Keratinocyte (primary cell): ENCODE measurements around the gene KRTAP10-7. TPM values are rescaled to one million over a fixed set of nuclear protein-coding genes. Genes with fewer than 3 reads are reported as not detected.
A peak's percentile ranks its signal among the peaks of the same experiment; 100 is the strongest.
"Not testable (repeated sequence)": the region's sequence is repeated elsewhere in the genome, so short reads cannot be mapped to it uniquely, and the experiment has no call there.

Experiments used
- DNase-seq: peaks from one replicate; pipeline ENCODE4 v3.0.0-alpha.2; 2011; ENCODE audit warnings: low read depth, missing footprints, low spot score
- FAIRE-seq: peaks from 2 replicates; lab custom pipeline; 2011; peaks lifted over from hg19 to GRCh38; lab: Jason Lieb, UNC
- H2AFZ ChIP-seq: 2 replicates; pipeline ENCODE4 v1.6.0; 2012; ENCODE audit warnings: low read length, control low read depth, inconsistent platforms; ENCODE audit not compliant: control insufficient read depth
- H3K27ac ChIP-seq: 2 replicates; pipeline ENCODE4 v1.5.1; 2011; ENCODE audit warnings: low read length; ENCODE audit not compliant: control insufficient read depth, insufficient read depth
- H3K27me3 ChIP-seq: 3 replicates; pipeline ENCODE4 v1.6.0; 2011; ENCODE audit warnings: low read length; ENCODE audit not compliant: control insufficient read depth, insufficient read depth; ENCODE audit errors: extremely low read depth
- H3K36me3 ChIP-seq, 2 experiments: 2 replicates in 1 of 2; 3 replicates in 1 of 2; pipeline ENCODE4 v1.5.1; 2011; ENCODE audit warnings: low read length in 2 of 2, mild to moderate bottlenecking in 1 of 2; ENCODE audit not compliant: control insufficient read depth in 2 of 2, insufficient read depth in 2 of 2; ENCODE audit errors: extremely low read depth in 1 of 2
- H3K4me1 ChIP-seq: 3 replicates; pipeline ENCODE4 v1.5.1; 2011; ENCODE audit warnings: low read length; ENCODE audit not compliant: control insufficient read depth, insufficient read depth; ENCODE audit errors: extremely low read depth
- H3K4me2 ChIP-seq: 3 replicates; pipeline ENCODE4 v1.6.0; 2011; ENCODE audit warnings: low read depth, low read length; ENCODE audit not compliant: control insufficient read depth, insufficient read depth; ENCODE audit errors: extremely low read depth
- H3K4me3 ChIP-seq, 3 experiments: fragments of 200-600 bp in 1 of 3; sonication (generic) in 1 of 3; 2 replicates in 2 of 3; 3 replicates in 1 of 3; pipeline ENCODE4 v1.5.1; 2011 to 2016; ENCODE audit warnings: low read length in 3 of 3, mild to moderate bottlenecking in 3 of 3, control low read depth in 2 of 3, inconsistent platforms in 1 of 3, low read depth in 1 of 3, mixed read lengths in 1 of 3, mixed run types in 1 of 3, moderate library complexity in 1 of 3; ENCODE audit not compliant: control insufficient read depth in 2 of 3, insufficient read depth in 2 of 3; ENCODE audit errors: extremely low read depth in 1 of 3
- H3K79me2 ChIP-seq: 2 replicates; pipeline ENCODE4 v1.6.0; 2012; ENCODE audit warnings: low read length; ENCODE audit not compliant: control insufficient read depth, insufficient read depth
- H3K9ac ChIP-seq: 3 replicates; pipeline ENCODE4 v1.6.0; 2011; ENCODE audit warnings: low read length; ENCODE audit not compliant: control insufficient read depth, insufficient read depth; ENCODE audit errors: extremely low read depth
- H3K9me1 ChIP-seq: 3 replicates; pipeline ENCODE4 v1.6.0; 2011; ENCODE audit warnings: low read length; ENCODE audit not compliant: control insufficient read depth, insufficient read depth; ENCODE audit errors: extremely low read depth
- H3K9me3 ChIP-seq: 2 replicates; pipeline ENCODE4 v1.5.1; 2012; ENCODE audit warnings: low read depth, low read length; ENCODE audit not compliant: control insufficient read depth
- H4K20me1 ChIP-seq: 3 replicates; pipeline ENCODE4 v1.6.0; 2011; ENCODE audit warnings: low read length; ENCODE audit not compliant: control insufficient read depth, insufficient read depth; ENCODE audit errors: extremely low read depth
- CTCF ChIP-seq, 3 experiments: IDR thresholded peaks in 1 of 3; conservative IDR thresholded peaks in 1 of 3; optimal IDR thresholded peaks in 1 of 3; 2 replicates in 2 of 3; 3 replicates in 1 of 3; pipeline versions ENCODE3 to v1.5.1; 2011; ENCODE audit warnings: low read length in 3 of 3, mild to moderate bottlenecking in 3 of 3, moderate library complexity in 2 of 3, control low read depth in 1 of 3, inconsistent platforms in 1 of 3; ENCODE audit not compliant: insufficient read depth in 2 of 3; ENCODE audit errors: extremely low read depth in 1 of 3
- EZH2 ChIP-seq: IDR thresholded peaks from one replicate; pipeline ENCODE4 v1.6.1; 2012; ENCODE audit warnings: inconsistent platforms, mild to moderate bottlenecking, low read length, moderate library complexity
- dilution Hi-C: fragments of 300-500 bp; cut with MboI; formaldehyde crosslinking; loops from one replicate; pipeline ENCODE4 v1.7.0; 2020; ENCODE audit warnings: low sequenced_read_pairs; ENCODE audit not compliant: extremely low pct_ligation_motif_present
- polyA plus RNA-seq, 5 experiments: library from polyadenylated mRNA; depleted of rRNA in 3 of 5; stranded (reverse) in 3 of 5; stranded (forward) in 1 of 5; unstranded in 1 of 5; fragments of >200 nt; gene quantifications; 1 replicate in 1 of 5; 2 replicates in 3 of 5; 3 replicates in 1 of 5; pipeline versions ENCODE4 v1.2.1 to v1.2.3, GENCODE V29; 2011 to 2012; ENCODE audit warnings: missing spikeins in 2 of 5, low read depth in 1 of 5, low replicate concordance in 1 of 5

Gene KRTAP10-7
- polyA plus RNA-seq, 1 donor (not counting 4 experiments of a cell fraction or from before 2014, with no cell fraction given), result not detected

- H3K4me1 ChIP-seq, H3K9ac ChIP-seq, H4K20me1 ChIP-seq, H2AFZ ChIP-seq, H3K9me1 ChIP-seq, H3K36me3 ChIP-seq, DNase-seq, H3K9me3 ChIP-seq, H3K27me3 ChIP-seq, H3K4me2 ChIP-seq, FAIRE-seq, H3K79me2 ChIP-seq, dilution Hi-C loops, H3K27ac ChIP-seq, H3K4me3 ChIP-seq: not testable (repeated sequence)
Measured at GRCh38 chr21:44591801-44592130, 8.6 kb upstream of the KRTAP10-7 start.

- Histone ChIP-seq H3K9me3 (no peaks in the 10 kb centered on the region), H3K9me1 (no peaks in the 10 kb centered on the region), H2AFZ (peak within 1 kb of the TSS; percentile 12), H3K4me3 (no peak within 1 kb of the TSS), H3K27me3 (no peaks in the 10 kb centered on the region), H3K36me3 (no peaks in the 10 kb centered on the region), H3K9ac (no peak within 1 kb of the TSS), H3K79me2 (no peaks in the 10 kb centered on the region), H3K27ac (no peak within 1 kb of the TSS), H4K20me1 (no peaks in the 10 kb centered on the region), H3K4me1 (peaks cover 5% of the 10 kb centered on the region), H3K4me2 (peak within 1 kb of the TSS; percentile 41)
- no peak for TF ChIP-seq CTCF (optimal IDR thresholded peaks at IDR 0.05 in 1 of 3, IDR thresholded peaks at IDR 0.05 in 1 of 3, conservative IDR thresholded peaks at IDR 0.05 in 1 of 3; ENCODE audit: extremely low read depth in 1 of 3, insufficient read depth in 2 of 3, low read length in 3 of 3)
- TF ChIP-seq EZH2, result no peak
- FAIRE-seq, result no peak
- DNase-seq, result no peak
- dilution Hi-C loops, result no loop called here
Measured at GRCh38 chr21:44592446-44593311, 7.7 kb upstream of the KRTAP10-7 start, which contains the start of gene KRTAP10-6. KRTAP10-6 (minus strand) TSS chr21:44592505; CDS start chr21:44592484, 21 bp downstream.
